Stimulated activated CD4-positive, alpha-beta T cell treated with anti-CD3 and anti-CD28 coated beads, Interleukin-4, amount 100 ng/mL, for 48 hours (primary cell): ENCODE results near the gene DNAJB8.

Experiments used
- DNase-seq, 2 donors: peaks; one replicate each; pipeline ENCODE4 v3.0.0-alpha.2; 2020; ENCODE audit warnings: low read depth in 2 of 2

Gene DNAJB8

GRCh38 chr3:128466840-128467541, at the start of gene DNAJB8:
TSS of gene DNAJB8 (minus strand) at chr3:128466890. CDS start at chr3:128463245, 3,645 bp downstream.
- no peak for DNase-seq

- DNase-seq: no peak
Measured at GRCh38 chr3:128515967-128516366, 49.3 kb upstream of the DNAJB8 start.

GRCh38 chr3:128508852-128509251, 42.2 kb upstream of the DNAJB8 start:
- no peak for DNase-seq

GRCh38 chr3:128506754-128507153, 40.1 kb upstream of the DNAJB8 start:
- no peak for DNase-seq

- DNase-seq: no peak
Measured at GRCh38 chr3:128505771-128506170, 39.1 kb upstream of the DNAJB8 start.

- DNase-seq: no peak
Measured at GRCh38 chr3:128504963-128505730, 38.5 kb upstream of the DNAJB8 start.

GRCh38 chr3:128504533-128504915, 37.8 kb upstream of the DNAJB8 start:
- DNase-seq: no peak

- no peak for DNase-seq
Measured at GRCh38 chr3:128503751-128504532, 37.3 kb upstream of the DNAJB8 start.

- DNase-seq: no peak
Measured at GRCh38 chr3:128503164-128503651, 36.5 kb upstream of the DNAJB8 start.

- no peak for DNase-seq
Measured at GRCh38 chr3:128502712-128503111, 36.0 kb upstream of the DNAJB8 start.

GRCh38 chr3:128501431-128501830, 34.7 kb upstream of the DNAJB8 start:
- DNase-seq: no peak

- no peak for DNase-seq
Measured at GRCh38 chr3:128500556-128500955, 33.9 kb upstream of the DNAJB8 start.

GRCh38 chr3:128499724-128500275, 33.1 kb upstream of the DNAJB8 start:
- no peak for DNase-seq

GRCh38 chr3:128498901-128499530, 32.3 kb upstream of the DNAJB8 start:
- DNase-seq: no peak

GRCh38 chr3:128498127-128498626, 31.5 kb upstream of the DNAJB8 start:
- no peak for DNase-seq

GRCh38 chr3:128497305-128498126, 30.8 kb upstream of the DNAJB8 start:
- DNase-seq: peak; percentile 56 to 65

GRCh38 chr3:128496602-128497304, 30.1 kb upstream of the DNAJB8 start:
- no peak for DNase-seq

GRCh38 chr3:128496019-128496601, 29.4 kb upstream of the DNAJB8 start:
- no peak for DNase-seq

GRCh38 chr3:128495435-128495970, 28.8 kb upstream of the DNAJB8 start:
- no peak for DNase-seq
